H9 (cell line): Measurements from ENCODE around the gene B9D1. TPM values are rescaled to one million over a fixed set of nuclear protein-coding genes. Genes with fewer than 3 reads are reported as not detected.

ENCODE experiments used
- DNase-seq: peaks from one replicate; pipeline ENCODE4 v3.0.0-alpha.2; 2017
- H2AFZ ChIP-seq: one replicate; pipeline ENCODE4 v1.6.1; 2013; ENCODE audit warnings: mild to moderate bottlenecking, low read length, control low read depth, moderate library complexity
- H2AK5ac ChIP-seq: 2 replicates; pipeline ENCODE4 v1.6.1; 2013; ENCODE audit warnings: low read length, control low read depth, mixed read lengths; ENCODE audit not compliant: insufficient read length
- H2BK120ac ChIP-seq: one replicate; pipeline ENCODE4 v1.6.1; 2013; ENCODE audit warnings: low read depth, mild to moderate bottlenecking, low read length, control low read depth, inconsistent platforms; ENCODE audit not compliant: poor library complexity, severe bottlenecking
- H2BK12ac ChIP-seq: 2 replicates; pipeline ENCODE4 v1.6.1; 2013; ENCODE audit warnings: low read length, control low read depth, mixed read lengths, low read depth; ENCODE audit not compliant: insufficient read length
- H2BK15ac ChIP-seq: 2 replicates; pipeline ENCODE4 v1.6.1; 2013; ENCODE audit warnings: low read depth, low read length, control low read depth
- H2BK20ac ChIP-seq: one replicate; pipeline ENCODE4 v1.6.1; 2013; ENCODE audit warnings: low read depth, mild to moderate bottlenecking, low read length, control low read depth, inconsistent platforms; ENCODE audit not compliant: poor library complexity, severe bottlenecking
- H2BK5ac ChIP-seq: 2 replicates; pipeline ENCODE4 v1.6.1; 2013; ENCODE audit warnings: low read length, control low read depth, mixed read lengths; ENCODE audit not compliant: insufficient read length
- H3K14ac ChIP-seq: 2 replicates; pipeline ENCODE4 v1.6.1; 2013; ENCODE audit warnings: low read length, control low read depth; ENCODE audit not compliant: insufficient read depth
- H3K18ac ChIP-seq: 2 replicates; pipeline ENCODE4 v1.6.1; 2013; ENCODE audit warnings: low read depth, mild to moderate bottlenecking, mixed read lengths, low read length, control low read depth; ENCODE audit not compliant: insufficient read length
- H3K23ac ChIP-seq: 2 replicates; pipeline ENCODE4 v1.6.1; 2013; ENCODE audit warnings: low read length, control low read depth, mixed read lengths, low read depth; ENCODE audit not compliant: insufficient read length
- H3K23me2 ChIP-seq: 2 replicates; pipeline ENCODE4 v1.6.1; 2013; ENCODE audit warnings: low read depth, mild to moderate bottlenecking, mixed read lengths, low read length, control low read depth; ENCODE audit not compliant: insufficient read length, poor library complexity, severe bottlenecking
- H3K27ac ChIP-seq: 2 replicates; pipeline ENCODE4 v1.5.1; 2013; ENCODE audit warnings: low read length, control low read depth, mixed read lengths, low read depth; ENCODE audit not compliant: insufficient read length
- H3K27me3 ChIP-seq: 2 replicates; pipeline ENCODE4 v1.6.1; 2013; ENCODE audit warnings: low read length, control low read depth, inconsistent platforms; ENCODE audit not compliant: insufficient read depth
- H3K4ac ChIP-seq: 2 replicates; pipeline ENCODE4 v1.6.1; 2013; ENCODE audit warnings: low read depth, mild to moderate bottlenecking, control low read depth, inconsistent platforms, low read length, moderate library complexity
- H3K4me1 ChIP-seq: 2 replicates; pipeline ENCODE4 v1.6.1; 2013; ENCODE audit warnings: low read length, control low read depth, inconsistent platforms; ENCODE audit not compliant: insufficient read depth
- H3K4me2 ChIP-seq: 2 replicates; pipeline ENCODE4 v1.6.1; 2013; ENCODE audit warnings: low read length, control low read depth, mixed read lengths; ENCODE audit not compliant: insufficient read length, insufficient read depth
- H3K56ac ChIP-seq: 2 replicates; pipeline ENCODE4 v1.6.1; 2013; ENCODE audit warnings: low read depth, mild to moderate bottlenecking, mixed read lengths, low read length, control low read depth; ENCODE audit not compliant: insufficient read length
- H3K79me1 ChIP-seq: 2 replicates; pipeline ENCODE4 v1.6.1; 2013; ENCODE audit warnings: low read depth, mild to moderate bottlenecking, moderate library complexity, low read length, control low read depth, inconsistent platforms; ENCODE audit not compliant: insufficient read depth, poor library complexity, severe bottlenecking
- H3K79me2 ChIP-seq: 2 replicates; pipeline ENCODE4 v1.6.1; 2013; ENCODE audit warnings: low read length, control low read depth, inconsistent platforms; ENCODE audit not compliant: insufficient read depth
- H3K9ac ChIP-seq: 2 replicates; pipeline ENCODE4 v1.6.1; 2013; ENCODE audit warnings: low read length, control low read depth, mixed read lengths; ENCODE audit not compliant: insufficient read length; ENCODE audit errors: extremely low read depth
- H3K9me3 ChIP-seq: one replicate; pipeline ENCODE4 v1.6.1; 2013; ENCODE audit warnings: low read depth, low read length, inconsistent platforms; ENCODE audit not compliant: control insufficient read depth
- H3T11ph ChIP-seq: one replicate; pipeline ENCODE4 v1.6.1; 2013; ENCODE audit warnings: mild to moderate bottlenecking, low read length, control low read depth, inconsistent platforms
- H4K20me1 ChIP-seq: one replicate; pipeline ENCODE4 v1.6.1; 2013; ENCODE audit not compliant: control insufficient read depth, insufficient read length, insufficient read depth
- H4K5ac ChIP-seq: 2 replicates; pipeline ENCODE4 v1.6.1; 2013; ENCODE audit warnings: low read depth, mild to moderate bottlenecking, mixed read lengths, low read length, control low read depth; ENCODE audit not compliant: insufficient read length
- H4K8ac ChIP-seq: replicated peaks from 2 replicates; pipeline ENCODE4 v1.6.1; 2013; ENCODE audit warnings: low read length, control low read depth, mixed read lengths, low read depth; ENCODE audit not compliant: insufficient read length
- H4K91ac ChIP-seq: 2 replicates; pipeline ENCODE4 v1.6.1; 2013; ENCODE audit warnings: low read depth, mild to moderate bottlenecking, moderate library complexity, mixed read lengths, low read length, control low read depth; ENCODE audit not compliant: insufficient read length
- H3K27ac Mint-ChIP-seq, 3 experiments: 2 replicates in 2 of 3; 3 replicates in 1 of 3; pipeline ENCODE4 v1.8.0; 2020 to 2021; ENCODE audit warnings: mixed read lengths in 3 of 3, mild to moderate bottlenecking in 1 of 3, moderate library complexity in 1 of 3
- H3K27me3 Mint-ChIP-seq: 2 replicates; pipeline ENCODE4 v1.8.0; 2021; ENCODE audit warnings: low read depth, mild to moderate bottlenecking, moderate library complexity, mixed read lengths
- H3K36me3 Mint-ChIP-seq, 3 experiments: 2 replicates in 2 of 3; 3 replicates in 1 of 3; pipeline ENCODE4 v1.8.0; 2020 to 2021; ENCODE audit warnings: low read depth in 3 of 3, mixed read lengths in 3 of 3; ENCODE audit not compliant: insufficient read depth in 1 of 3
- H3K4me1 Mint-ChIP-seq, 2 experiments: 2 replicates each; pipeline ENCODE4 v1.8.0; 2020; ENCODE audit warnings: mixed read lengths in 2 of 2
- H3K4me3 Mint-ChIP-seq, 2 experiments: 2 replicates in 1 of 2; 3 replicates in 1 of 2; pipeline ENCODE4 v1.8.0; 2020 to 2021; ENCODE audit warnings: mild to moderate bottlenecking in 2 of 2, mixed read lengths in 2 of 2, moderate library complexity in 1 of 2
- H3K9me3 Mint-ChIP-seq, 2 experiments: 2 replicates in 1 of 2; 3 replicates in 1 of 2; pipeline ENCODE4 v1.8.0; 2020; ENCODE audit warnings: mild to moderate bottlenecking in 2 of 2, mixed read lengths in 2 of 2, moderate library complexity in 1 of 2
- CTCF ChIP-seq: fragments of 200-600 bp; sonication (generic); conservative IDR thresholded peaks from 3 replicates; pipeline ENCODE4 v1.8.0; 2021; ENCODE audit warnings: antibody characterized with exemption, mild to moderate bottlenecking
- WGBS: extraction: QIAGEN DNeasy Blood & Tissue Kit; methylation state at CpG from one replicate; pipeline ENCODE4 v1.1.7; 2013; ENCODE audit warnings: missing lambda C conversion rate, low lambda C conversion rate, mixed read lengths; ENCODE audit not compliant: insufficient read length; ENCODE audit errors: extremely low coverage; 5-methylcytosine and 5-hydroxymethylcytosine counted together
- total RNA-seq: library from RNA; stranded (reverse); gene quantifications from 2 replicates; pipeline ENCODE4 v1.2.1, GENCODE V29; 2021

B9D1 gene
- total RNA-seq, 1 experiment from 2014 or later: 30.4 TPM

GRCh38 chr17:19335951-19336631, 26.4 kb downstream of the B9D1 start:
- Histone ChIP-seq H2AFZ (no peak overlapping the region), H2BK15ac (no peak overlapping the region), H2BK5ac (no peak overlapping the region), H4K91ac (no peak overlapping the region), H3K9me3 (no peaks in the 10 kb centered on the region), H3T11ph (no peak overlapping the region), H3K4me2 (no peak overlapping the region), H3K27ac (no peak overlapping the region), H2BK12ac (no peak overlapping the region), H3K14ac (no peak overlapping the region), H4K5ac (no peak overlapping the region), H3K23ac (no peak overlapping the region), H3K9ac (no peak overlapping the region), H3K56ac (no peak overlapping the region), H4K8ac (no peak overlapping the region), H2BK120ac (no peak overlapping the region), H3K23me2 (no peaks in the 10 kb centered on the region), H3K79me2 (no peaks in the 10 kb centered on the region), H2BK20ac (no peak overlapping the region), H2AK5ac (no peak overlapping the region), H3K18ac (no peak overlapping the region), H3K79me1 (no peaks in the 10 kb centered on the region), H3K27me3 (no peaks in the 10 kb centered on the region), H4K20me1 (peaks cover 3% of the 10 kb centered on the region), H3K4ac (no peak overlapping the region), H3K4me1 (peaks cover 7% of the 10 kb centered on the region; the same call in 1 of the 2 replicates)
- Mint-ChIP-seq H3K27ac (peak overlapping the region in 2 of 3 experiments; percentile 23 to 74; a peak in 3 of 7 replicates), H3K9me3 (no peaks in the 10 kb centered on the region), H3K36me3 (peaks cover 7 to 18% (median 16%) of the 10 kb centered on the region in 3 experiments; a peak in 6 of 7 replicates), H3K4me1 (peaks cover 30 to 42% of the 10 kb centered on the region in 2 experiments), H3K4me3 (no peak overlapping the region), H3K27me3 (peaks cover 2% of the 10 kb centered on the region; the same call in 1 of the 2 replicates)
- WGBS: no CpG with 5 or more reads among the region's 18 CpGs
- peak; percentile 40 for DNase-seq
- TF ChIP-seq CTCF: no peak
